Measurements from ENCODE around the gene PHF20.
"Not testable (repeated sequence)": the region's sequence is repeated elsewhere in the genome, so short reads cannot be mapped to it uniquely, and the experiment has no call there.

Gene PHF20

DNA sequence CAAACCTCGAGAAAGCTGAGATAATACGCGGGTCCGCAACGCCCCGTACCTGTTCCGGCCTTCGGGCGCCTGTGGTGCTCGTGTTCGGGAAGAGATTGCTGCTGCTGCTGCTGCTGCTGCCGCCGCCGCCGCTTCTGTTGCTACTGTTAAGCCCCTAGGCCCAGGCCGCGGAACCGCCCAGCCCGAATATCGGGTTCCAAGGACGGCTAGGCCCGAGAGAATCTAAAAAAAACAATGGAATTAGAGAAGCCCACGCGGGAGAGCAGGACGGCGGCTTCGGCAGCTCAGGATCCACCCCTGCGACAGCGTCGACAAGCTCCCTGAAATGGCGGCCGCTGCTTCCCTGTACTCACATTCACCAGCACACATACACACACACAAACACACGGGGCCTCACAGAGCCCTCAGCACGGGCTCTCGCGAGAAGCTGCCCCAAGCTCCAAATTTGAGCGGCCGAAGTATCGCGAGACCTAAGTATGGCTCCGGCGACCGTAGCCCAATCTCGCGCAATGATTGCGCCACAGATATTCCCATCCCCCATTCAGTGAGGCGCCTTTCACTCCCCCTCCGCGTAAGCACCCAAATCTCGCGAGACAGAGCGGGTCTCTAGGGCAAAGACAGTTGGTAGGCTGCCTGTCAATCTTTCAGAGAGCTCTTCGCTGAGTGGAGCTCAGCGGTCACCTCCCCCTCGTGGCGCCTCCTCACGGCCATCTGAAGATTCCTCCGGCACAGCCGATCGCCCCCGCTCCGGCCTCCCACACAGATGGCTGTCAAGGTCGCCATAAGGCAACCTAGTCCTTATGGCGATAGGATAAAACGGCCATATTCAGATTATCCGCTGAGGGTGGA lies 29.7 kb upstream of the PHF20 start, which contains the start of gene RBM39:
TSS of gene RBM39 (minus strand) at position 369 of the 849 bp plus-strand sequence. CDS start 1,386 bp downstream, outside the sequence.
- in situ Hi-C loops (cut with MboI; ENCODE audit: low sequenced_read_pairs, unreplicated experiment): no loop called here
- peak; percentile 94 for DNase-seq (ENCODE audit: low spot score)
- TF ChIP-seq CTCF (IDR thresholded peaks at IDR 0.05; ENCODE audit: borderline replicate concordance, control extremely low read depth, extremely low read depth, insufficient read depth, missing control alignments): peak; percentile 37

DNA sequence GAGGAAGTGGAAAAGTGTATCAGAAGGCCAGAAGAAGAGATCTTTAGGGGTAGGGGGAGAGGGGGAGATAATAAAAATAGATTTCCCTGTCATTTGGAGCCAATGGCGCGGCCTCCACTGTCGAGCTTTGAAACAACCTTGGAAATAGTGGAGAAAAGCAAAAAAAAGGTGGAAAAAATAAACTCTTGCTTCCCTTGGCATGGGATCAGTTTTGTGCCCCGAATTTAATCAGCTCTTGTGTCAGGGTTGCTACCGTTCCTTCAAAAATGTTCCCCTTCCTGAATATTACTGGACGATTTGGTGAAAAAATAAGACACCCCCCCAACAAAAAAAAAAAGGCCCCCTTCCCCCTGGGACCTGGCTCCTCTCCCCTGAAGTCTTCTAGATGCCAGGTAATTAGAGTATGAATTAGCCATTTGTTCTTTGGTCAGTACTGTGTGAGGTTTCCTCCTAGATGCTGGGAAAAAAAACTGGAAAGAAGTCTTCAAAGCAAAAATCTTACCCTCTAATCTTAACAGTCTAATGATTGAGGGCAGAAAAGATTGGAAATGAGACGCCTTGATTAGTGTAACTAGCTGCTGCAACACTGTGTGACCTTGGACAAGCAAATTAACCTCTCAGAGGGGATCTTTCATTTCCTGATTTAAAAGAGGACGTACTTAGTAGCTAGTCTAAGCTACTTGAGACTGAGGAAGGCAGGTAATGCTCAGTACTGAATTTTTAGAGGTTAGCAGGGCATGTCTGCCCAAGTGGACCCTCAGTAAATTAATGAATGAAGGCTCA lies 28.9 kb upstream of the PHF20 start:
- TF ChIP-seq CTCF (IDR thresholded peaks at IDR 0.05; ENCODE audit: borderline replicate concordance, control extremely low read depth, extremely low read depth, insufficient read depth, missing control alignments): no peak
- in situ Hi-C loops (cut with MboI; ENCODE audit: low sequenced_read_pairs, unreplicated experiment): no loop called here
- DNase-seq (ENCODE audit: low spot score): peak; percentile 58

- in situ Hi-C loops (cut with MboI; ENCODE audit: low sequenced_read_pairs, unreplicated experiment): no loop called here
- TF ChIP-seq CTCF (IDR thresholded peaks at IDR 0.05; ENCODE audit: borderline replicate concordance, control extremely low read depth, extremely low read depth, insufficient read depth, missing control alignments): no peak
- DNase-seq (ENCODE audit: low spot score): no peak
These were observed 27.9 kb upstream of the PHF20 start for GRCh38 chr20:35743693-35744491.

DNA sequence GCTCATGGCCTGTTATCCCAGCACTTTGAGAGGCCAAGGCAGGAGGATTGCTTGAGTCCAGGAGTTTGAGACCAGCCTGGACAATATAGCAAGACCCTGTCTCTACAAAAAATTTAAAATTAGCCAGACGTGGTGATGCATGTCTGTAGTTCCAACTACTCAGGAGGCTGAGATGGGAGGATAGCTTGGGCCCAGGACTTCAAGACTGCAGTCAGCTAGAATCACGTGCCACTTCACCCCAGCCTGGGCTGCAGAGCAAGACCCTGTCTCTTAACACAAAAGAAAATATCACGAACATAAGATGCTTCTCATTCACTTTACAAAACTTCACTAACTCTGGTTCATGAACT lies 27.3 kb upstream of the PHF20 start:
- in situ Hi-C loops (cut with MboI; ENCODE audit: low sequenced_read_pairs, unreplicated experiment); DNase-seq (ENCODE audit: low spot score): not testable (repeated sequence)

DNA sequence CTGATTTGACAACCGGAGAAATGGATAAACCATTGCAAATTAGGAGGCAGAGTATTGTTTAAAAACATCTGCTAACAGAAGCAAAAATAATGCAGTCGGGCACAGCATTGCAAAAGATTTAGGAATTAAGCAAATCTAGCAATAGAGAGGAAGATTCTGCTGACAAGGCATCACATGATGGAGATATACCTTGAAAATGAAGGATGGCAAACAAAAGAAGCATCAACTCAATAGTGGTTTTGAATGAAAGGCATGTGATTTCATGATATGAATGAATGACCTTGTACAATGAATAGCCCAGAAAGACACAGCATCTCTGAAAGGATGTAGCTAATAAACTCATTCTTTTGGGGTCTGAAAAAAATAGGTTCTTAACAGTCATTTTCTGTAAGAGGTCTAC lies 21.2 kb upstream of the PHF20 start:
- in situ Hi-C loops (cut with MboI; ENCODE audit: low sequenced_read_pairs, unreplicated experiment): no loop called here
- no peak for TF ChIP-seq CTCF (IDR thresholded peaks at IDR 0.05; ENCODE audit: borderline replicate concordance, control extremely low read depth, extremely low read depth, insufficient read depth, missing control alignments)
- DNase-seq (ENCODE audit: low spot score): no peak

DNA sequence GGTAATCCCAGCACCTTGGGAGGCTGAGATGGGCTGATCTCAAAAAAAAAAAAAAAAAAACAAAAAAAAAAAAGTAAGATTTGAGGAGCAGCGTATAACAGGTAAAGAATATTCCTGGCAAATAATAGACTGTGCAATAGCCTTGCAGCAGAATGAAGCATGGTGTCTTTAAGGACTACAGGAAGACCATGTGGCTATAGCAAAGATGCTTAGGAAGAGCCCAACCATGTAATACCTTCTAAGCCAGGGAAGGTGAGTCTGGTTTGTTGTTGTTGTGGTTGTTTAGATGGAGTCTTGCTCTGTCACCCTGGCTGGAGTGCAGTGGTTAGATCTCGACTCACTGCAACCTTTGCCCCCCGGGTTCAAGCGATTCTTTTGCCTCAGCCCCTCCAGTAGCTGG lies 15.4 kb upstream of the PHF20 start:
- DNase-seq (ENCODE audit: low spot score): no peak
- in situ Hi-C loops (cut with MboI; ENCODE audit: low sequenced_read_pairs, unreplicated experiment): no loop called here
- no peak for TF ChIP-seq CTCF (IDR thresholded peaks at IDR 0.05; ENCODE audit: borderline replicate concordance, control extremely low read depth, extremely low read depth, insufficient read depth, missing control alignments)

Measured in GM13976 (cell line).